Embryonic facial prominence (tissue), 1 donor: Measurements from ENCODE around the gene PGM2.

Source experiments
- DNase-seq: peaks from one replicate; pipeline ENCODE4 v3.0.0-alpha.2; 2016; ENCODE audit errors: extremely low spot score

Gene PGM2

GRCh38 chr4:37902738-37903693 lies 76.5 kb downstream of the PGM2 start:
- no peak for DNase-seq

DNA sequence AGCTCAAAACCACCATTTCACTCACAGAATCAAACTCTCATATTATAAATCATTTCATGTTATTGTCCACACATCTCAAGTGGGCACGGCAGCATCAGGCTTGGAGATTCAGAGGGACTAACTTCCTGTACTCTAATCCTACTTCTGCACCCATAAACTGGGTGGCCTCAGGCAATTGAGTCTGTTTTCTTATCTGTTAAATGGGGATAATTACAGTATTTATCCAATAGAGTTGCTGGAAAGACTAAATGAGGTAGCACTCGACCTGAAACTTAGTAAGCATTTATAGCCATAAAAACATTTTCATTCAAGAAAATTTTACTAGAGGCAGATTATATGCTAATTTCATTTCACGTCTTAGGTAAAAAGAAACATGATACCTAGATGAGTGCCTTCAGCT lies 77.4 kb downstream of the PGM2 start:
- no peak for DNase-seq

DNA sequence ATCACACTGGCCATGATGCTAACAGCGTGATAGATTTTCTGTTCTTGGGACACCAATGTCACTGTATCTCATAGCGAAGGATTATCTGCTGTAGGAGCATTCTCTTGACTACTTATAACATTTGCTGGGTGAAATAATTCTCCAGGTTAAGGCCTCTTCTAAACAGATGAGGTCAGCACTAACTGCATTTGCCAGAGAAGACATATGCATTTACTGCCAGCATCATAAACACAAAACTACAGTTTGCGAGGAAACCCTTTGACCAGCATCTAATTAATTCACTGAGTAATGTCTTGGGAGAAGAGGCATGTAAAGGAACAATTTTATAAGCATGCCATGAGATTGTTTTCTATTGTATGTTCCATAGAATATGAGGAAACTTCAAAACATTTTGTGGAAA lies 78.3 kb downstream of the PGM2 start:
- DNase-seq, result no peak

DNA sequence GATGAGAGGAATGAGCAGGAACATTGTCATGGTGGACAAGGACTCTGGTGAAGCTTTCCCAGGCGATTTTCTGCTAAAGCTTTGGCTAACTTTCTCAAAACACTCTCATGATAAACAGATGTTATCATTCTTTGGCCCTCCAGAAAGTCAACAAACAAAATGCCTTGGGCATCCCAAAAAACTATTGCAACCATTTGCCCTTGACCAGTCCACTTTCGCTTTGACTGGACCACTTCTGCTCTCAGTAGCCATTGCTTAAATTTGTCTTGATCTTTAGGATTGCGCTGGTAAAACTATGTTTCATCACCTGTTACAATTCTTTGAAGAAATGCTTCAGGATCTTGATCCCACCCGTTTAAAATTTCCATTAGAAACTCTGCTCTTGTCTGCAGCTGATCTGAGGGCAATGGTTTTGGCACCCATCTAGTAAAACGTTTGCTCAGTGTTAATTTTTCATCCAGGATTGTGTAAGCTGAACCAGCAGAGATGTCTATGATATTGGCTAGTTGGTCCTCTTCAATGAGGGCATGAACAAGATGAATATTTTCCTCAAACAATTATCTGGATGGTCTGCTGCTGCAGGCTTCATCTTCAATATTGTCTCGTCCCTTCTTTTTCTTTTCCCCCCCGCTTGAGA lies 79.2 kb downstream of the PGM2 start:
- no peak for DNase-seq

DNA sequence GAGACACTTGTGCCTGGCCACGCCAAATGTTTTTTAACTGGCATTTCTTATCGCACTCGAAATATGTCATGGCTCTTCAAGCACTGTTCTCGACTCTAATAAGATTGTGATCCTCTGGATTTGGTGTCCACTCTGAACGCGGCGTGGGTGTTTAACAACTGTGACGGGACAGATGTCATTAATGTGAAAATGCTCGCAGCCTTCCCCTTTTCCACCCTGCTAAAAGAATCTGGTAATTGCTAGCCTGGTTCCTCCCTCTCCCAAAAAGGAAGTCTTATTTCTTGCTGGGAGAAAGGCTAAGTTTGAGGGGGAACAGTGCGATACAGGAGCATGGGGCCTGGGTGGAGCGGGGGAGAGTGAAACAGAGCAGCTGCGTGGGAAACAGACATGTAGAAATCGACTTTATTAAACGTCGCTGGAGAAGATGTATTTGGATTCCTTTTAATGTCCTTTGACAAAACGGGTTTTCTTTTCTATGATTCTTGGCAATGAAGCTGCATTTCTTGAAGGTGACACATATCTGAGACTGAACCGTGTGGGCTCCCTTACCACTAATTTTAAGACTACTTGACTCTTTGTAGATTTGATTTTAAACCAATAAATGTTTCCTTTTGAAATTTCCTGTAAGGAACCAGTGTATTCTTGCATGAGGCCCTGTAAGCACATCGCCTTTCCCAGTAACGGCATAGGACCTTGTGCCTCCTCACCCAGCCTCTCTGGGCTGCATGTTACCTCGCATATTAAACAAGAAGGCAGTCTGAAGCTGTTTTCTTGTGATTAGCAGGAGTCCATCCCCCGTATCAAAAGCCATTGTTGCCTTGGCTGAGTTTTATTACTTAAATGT lies 82.2 kb downstream of the PGM2 start:
- DNase-seq, result no peak

- no peak for DNase-seq
These were observed 83.0 kb downstream of the PGM2 start for GRCh38 chr4:37909332-37910090.

DNA sequence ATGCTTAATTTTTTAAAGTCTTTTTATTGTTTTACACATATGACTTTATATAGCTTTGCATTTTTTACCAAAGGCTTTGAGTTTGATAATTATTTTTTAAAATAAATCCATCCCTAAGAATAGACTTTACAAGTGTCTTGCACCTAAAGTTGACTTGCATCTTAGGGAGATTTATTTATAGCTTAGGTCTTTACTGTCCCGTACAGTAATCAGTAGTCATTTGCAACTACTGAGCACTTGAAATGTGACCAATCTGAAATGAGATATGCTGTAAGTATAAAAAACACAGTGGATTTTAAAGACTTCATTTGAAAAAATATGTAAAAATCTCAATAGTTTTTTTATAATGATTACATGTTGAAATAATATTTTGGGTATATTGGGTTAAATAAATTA lies 83.6 kb downstream of the PGM2 start:
- DNase-seq, result no peak
